ENCODE measurements around the gene TENM4.
"Not testable (repeated sequence)": the region's sequence is repeated elsewhere in the genome, so short reads cannot be mapped to it uniquely, and the experiment has no call there.

The TENM4 gene

GRCh38 chr11:78642979-78643675 lies 797.7 kb downstream of the TENM4 start:
- no peak for DNase-seq

- no peak for DNase-seq
These were observed 799.3 kb downstream of the TENM4 start for GRCh38 chr11:78641541-78641940.

- DNase-seq = no peak
These were observed 802.0 kb downstream of the TENM4 start for GRCh38 chr11:78638704-78639380.

GRCh38 chr11:78637527-78637926 lies 803.3 kb downstream of the TENM4 start:
- DNase-seq = not testable (repeated sequence)

GRCh38 chr11:78635814-78636506 lies 804.9 kb downstream of the TENM4 start:
- no peak for DNase-seq

- DNase-seq = no peak
These were observed 807.1 kb downstream of the TENM4 start for GRCh38 chr11:78633516-78634310.

GRCh38 chr11:78630561-78631303 lies 810.1 kb downstream of the TENM4 start:
- no peak for DNase-seq

- no peak for DNase-seq
These were observed 810.7 kb downstream of the TENM4 start for GRCh38 chr11:78630155-78630554.

GRCh38 chr11:78622666-78623065 lies 818.2 kb downstream of the TENM4 start:
- DNase-seq = no peak

GRCh38 chr11:78620159-78620558 lies 820.7 kb downstream of the TENM4 start:
- no peak for DNase-seq

- no peak for DNase-seq
These were observed 825.1 kb downstream of the TENM4 start for GRCh38 chr11:78615724-78616123.

GRCh38 chr11:78613378-78613813 lies 827.4 kb downstream of the TENM4 start:
- no peak for DNase-seq

GRCh38 chr11:78612721-78613377 lies 828.0 kb downstream of the TENM4 start:
- no peak for DNase-seq

GRCh38 chr11:78609321-78609720 lies 831.5 kb downstream of the TENM4 start:
- not testable (repeated sequence) for DNase-seq

- DNase-seq = no peak
These were observed 833.1 kb downstream of the TENM4 start for GRCh38 chr11:78607696-78608095.

GRCh38 chr11:78606667-78607066 lies 834.2 kb downstream of the TENM4 start:
- DNase-seq = no peak

- no peak for DNase-seq
These were observed 835.5 kb downstream of the TENM4 start for GRCh38 chr11:78605296-78605695.

GRCh38 chr11:78603792-78604191 lies 837.0 kb downstream of the TENM4 start:
- no peak for DNase-seq

Data from DMS153 (cell line).